Head of caudate nucleus (tissue), 42 donors: ENCODE measurements around the gene FGFBP1.

Experiments
- DNase-seq, 42 donors: peaks; one replicate each; pipeline versions ENCODE4 v3.0.0 to v3.0.0-alpha.2; 2020 to 2021; ENCODE audit warnings: mixed read lengths in 7 of 42
- intact Hi-C: fragments of 100-400 bp; cut with DNase I; formaldehyde crosslinking; loops from one replicate; pipeline ENCODE4 v1.15.0; 2022

FGFBP1 gene

DNA sequence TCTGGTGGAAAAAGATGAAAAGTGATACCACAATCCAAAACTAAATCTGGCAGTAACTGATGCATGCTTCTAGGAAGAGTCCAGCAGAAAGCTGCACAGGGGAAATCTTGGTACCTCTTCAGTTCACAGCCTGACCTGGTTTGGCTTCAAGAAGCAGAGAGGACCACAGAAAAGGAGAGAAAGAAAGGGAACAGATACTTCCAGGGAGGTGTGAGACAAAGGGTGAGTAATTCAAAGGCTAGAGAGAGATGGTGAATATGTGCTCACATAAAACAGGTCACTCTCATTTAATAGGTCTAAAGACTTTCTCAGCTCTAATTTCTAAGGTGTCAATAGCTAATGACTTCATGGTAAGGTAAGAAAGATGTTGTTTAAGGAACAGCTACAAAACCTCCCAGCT, 13.2 kb upstream of the FGFBP1 start:
- no peak for DNase-seq
- intact Hi-C loops: no loop called here

GRCh38 chr4:15948826-15949225, 10.3 kb upstream of the FGFBP1 start:
- no peak for DNase-seq

DNA sequence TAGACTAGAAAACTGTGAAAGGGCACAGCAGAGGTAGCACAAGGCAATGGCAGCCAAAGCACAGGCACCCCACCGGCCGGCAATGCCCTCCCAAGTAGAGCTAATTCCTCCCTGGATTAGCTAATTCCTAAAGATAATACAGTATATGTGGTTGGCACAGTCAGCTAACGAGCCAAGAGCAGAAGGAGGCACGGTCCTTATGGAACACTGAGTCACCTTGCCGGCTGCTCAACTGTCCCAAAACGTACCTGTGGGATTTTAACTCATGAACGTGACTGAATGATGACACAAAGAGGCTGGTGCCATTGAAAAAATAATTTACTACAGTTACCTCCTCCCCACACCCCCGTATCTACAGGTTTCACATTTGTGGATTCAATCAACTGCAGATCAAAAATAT, 9.1 kb upstream of the FGFBP1 start:
- intact Hi-C loops: no loop called here
- no peak for DNase-seq

More at GRCh38 chr4:15948826-15949225, 10.3 kb upstream of the FGFBP1 start:
- intact Hi-C loops: no loop called here

- no peak for DNase-seq
- intact Hi-C loops: no loop called here
Observed at GRCh38 chr4:15945516-15945915, 7.0 kb upstream of the FGFBP1 start.

DNA sequence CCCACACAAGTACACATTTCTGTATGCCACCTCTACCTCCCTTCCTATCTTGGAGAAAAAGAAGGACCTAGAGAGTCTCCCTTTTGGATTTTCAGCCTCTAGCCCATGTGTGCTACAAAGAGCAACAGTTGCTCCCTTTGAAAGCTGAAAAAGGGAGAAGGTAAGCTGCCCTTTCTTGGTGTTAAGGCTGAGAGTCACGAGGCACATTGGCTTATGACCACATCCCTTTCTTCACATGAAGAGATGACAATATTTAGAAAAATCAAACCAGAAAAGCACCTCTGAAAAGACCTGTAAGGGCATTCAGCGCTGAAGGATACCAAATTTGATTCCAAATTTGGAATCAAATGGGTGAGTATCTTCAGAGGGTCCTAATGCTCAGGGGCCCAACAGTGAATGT, 6.4 kb upstream of the FGFBP1 start:
- intact Hi-C loops: no loop called here
- no peak for DNase-seq

- intact Hi-C loops: no loop called here
- no peak for DNase-seq
Observed at GRCh38 chr4:15942283-15942682, 3.7 kb upstream of the FGFBP1 start.

- intact Hi-C loops: no loop called here
- DNase-seq: no peak
Observed at GRCh38 chr4:15938182-15938581, 358 bp downstream of the FGFBP1 start.

DNA sequence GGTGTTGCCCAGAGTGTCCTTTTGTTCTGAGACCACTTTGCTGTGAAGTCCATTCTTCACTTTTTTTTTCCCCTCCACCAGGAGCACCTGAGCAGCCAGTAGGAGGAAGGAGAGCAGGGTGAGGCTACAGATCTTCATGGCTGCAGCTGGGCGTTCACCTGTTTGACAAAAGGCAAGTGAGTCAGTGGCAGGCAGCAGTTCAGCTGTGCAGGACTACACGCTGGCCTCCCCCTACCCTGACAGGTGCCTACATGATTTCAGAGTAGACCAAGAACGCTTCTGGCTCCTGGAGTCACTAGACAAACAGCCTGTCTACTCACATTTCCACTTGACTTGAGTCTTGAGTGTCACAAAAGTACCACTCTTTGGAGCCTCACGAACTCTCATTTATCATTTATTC, 2.0 kb downstream of the FGFBP1 start:
- intact Hi-C loops: no loop called here
- no peak for DNase-seq

- intact Hi-C loops: no loop called here
- DNase-seq: no peak
Observed at GRCh38 chr4:15935504-15936402, 2.8 kb downstream of the FGFBP1 start.

- DNase-seq: no peak
- intact Hi-C loops: no loop called here
Observed at GRCh38 chr4:15934259-15934658, 4.3 kb downstream of the FGFBP1 start.

GRCh38 chr4:15931451-15932210, 6.9 kb downstream of the FGFBP1 start:
- intact Hi-C loops: no loop called here
- no peak for DNase-seq

GRCh38 chr4:15930314-15930713, 8.2 kb downstream of the FGFBP1 start:
- DNase-seq: no peak
- intact Hi-C loops: no loop called here

DNA sequence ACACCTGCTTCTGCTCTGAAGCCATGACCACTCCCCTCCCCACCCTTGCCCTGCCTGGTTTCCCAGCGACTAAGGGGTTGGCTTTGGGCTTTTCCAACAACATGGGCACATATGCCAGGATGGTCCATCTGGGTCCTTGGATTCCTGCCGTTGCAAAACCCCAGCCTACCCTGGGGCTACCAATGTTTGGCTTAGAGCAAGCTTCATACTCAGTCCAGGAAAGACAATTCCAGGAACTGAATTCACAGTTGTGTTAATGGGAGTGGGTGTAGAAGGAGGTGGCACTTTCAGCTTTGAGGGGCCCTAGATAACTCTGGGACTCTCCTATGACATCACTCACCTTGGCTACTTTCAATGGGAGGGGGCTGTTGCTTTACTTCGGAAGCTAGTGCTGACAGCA, 9.0 kb downstream of the FGFBP1 start:
- intact Hi-C loops: no loop called here
- no peak for DNase-seq

- DNase-seq: no peak
- intact Hi-C loops: no loop called here
Observed at GRCh38 chr4:15928883-15929282, 9.7 kb downstream of the FGFBP1 start.

GRCh38 chr4:15926486-15926885, 12.1 kb downstream of the FGFBP1 start:
- intact Hi-C loops: no loop called here
- DNase-seq: no peak

GRCh38 chr4:15925830-15926229, 12.7 kb downstream of the FGFBP1 start:
- intact Hi-C loops: no loop called here
- DNase-seq: peak in 1 of 42 donors; percentile 7

- no peak for DNase-seq
- intact Hi-C loops: no loop called here
Observed at GRCh38 chr4:15921592-15921932, 17.0 kb downstream of the FGFBP1 start.

GRCh38 chr4:15920723-15921591, 17.6 kb downstream of the FGFBP1 start:
- DNase-seq: peak in 26 of 42 donors; percentile 6 to 62 (median 30)
- intact Hi-C loops: no loop called here

DNA sequence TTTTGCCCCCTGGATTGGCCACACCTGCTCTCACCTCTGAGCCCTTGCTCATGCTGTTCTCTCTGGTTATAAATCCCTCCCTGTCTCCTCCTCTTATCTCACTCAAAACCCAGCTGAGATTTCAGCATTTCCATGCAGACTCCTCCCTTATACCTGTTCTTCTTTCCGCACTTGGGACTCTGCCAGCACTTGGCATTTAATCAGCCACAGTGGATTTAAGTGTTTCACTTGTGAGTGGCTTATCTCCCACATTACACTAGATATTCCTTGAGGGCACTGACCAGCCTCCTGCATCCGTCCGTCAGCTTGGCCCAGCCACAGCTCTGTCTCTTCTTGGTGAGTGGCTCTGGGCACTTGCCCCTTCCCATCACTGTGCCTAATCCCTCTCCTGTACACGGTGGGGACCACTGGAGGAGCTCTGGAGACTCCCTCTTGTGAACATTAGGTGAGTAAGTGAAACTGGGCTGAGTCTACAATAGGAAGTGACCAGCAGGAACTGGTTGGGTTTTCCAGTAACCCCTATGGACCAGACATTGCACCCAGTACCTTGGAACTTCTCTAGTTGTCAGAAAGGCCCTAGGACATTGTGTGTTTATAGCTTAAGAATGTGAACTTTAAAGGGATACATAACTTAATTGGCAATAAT, 19.9 kb downstream of the FGFBP1 start:
- no peak for DNase-seq
- intact Hi-C loops: no loop called here
